ENCODE results near the gene ZNF776.
A peak's percentile ranks its signal among the peaks of the same experiment; 100 is the strongest.
"Not testable (repeated sequence)": the region's sequence is repeated elsewhere in the genome, so short reads cannot be mapped to it uniquely, and the experiment has no call there.

Gene ZNF776

GRCh38 chr19:57746580-57747471, at the start of gene ZNF776:
Gene ZNF776, plus strand, starts transcription at chr19:57746815. Its CDS starts 244 bp downstream, at chr19:57747059.
- peak; percentile 98 for DNase-seq

GRCh38 chr19:57701625-57702024, 45.0 kb upstream of the ZNF776 start:
- DNase-seq = no peak

- no peak for DNase-seq
Observed at GRCh38 chr19:57706346-57706745, 40.3 kb upstream of the ZNF776 start.

GRCh38 chr19:57708641-57709361, 37.8 kb upstream of the ZNF776 start, which contains the start of gene ZNF154:
Gene ZNF154, minus strand, starts transcription at chr19:57709204. Its CDS starts 233 bp downstream, at chr19:57708971.
- no peak for DNase-seq

GRCh38 chr19:57709616-57710015, 37.0 kb upstream of the ZNF776 start:
- no peak for DNase-seq

- DNase-seq = no peak
Observed at GRCh38 chr19:57712222-57712621, 34.4 kb upstream of the ZNF776 start.

- no peak for DNase-seq
Observed at GRCh38 chr19:57719424-57719823, 27.2 kb upstream of the ZNF776 start.

GRCh38 chr19:57719901-57720519, 26.6 kb upstream of the ZNF776 start:
- no peak for DNase-seq

GRCh38 chr19:57720878-57721277, 25.7 kb upstream of the ZNF776 start:
- no peak for DNase-seq

GRCh38 chr19:57738320-57738719, 8.3 kb upstream of the ZNF776 start:
- DNase-seq = not testable (repeated sequence)

GRCh38 chr19:57738770-57739169, 7.8 kb upstream of the ZNF776 start:
- DNase-seq = not testable (repeated sequence)

- no peak for DNase-seq
Observed at GRCh38 chr19:57747472-57747807, 825 bp downstream of the ZNF776 start.

GRCh38 chr19:57748029-57748428, 1.4 kb downstream of the ZNF776 start:
- DNase-seq = no peak

- no peak for DNase-seq
Observed at GRCh38 chr19:57754091-57754673, 7.6 kb downstream of the ZNF776 start.

- no peak for DNase-seq
Observed at GRCh38 chr19:57755031-57755430, 8.4 kb downstream of the ZNF776 start.

- DNase-seq = no peak
Observed at GRCh38 chr19:57757941-57758340, 11.3 kb downstream of the ZNF776 start.

GRCh38 chr19:57759096-57759495, 12.5 kb downstream of the ZNF776 start:
- DNase-seq = no peak

GRCh38 chr19:57769345-57770131, 22.9 kb downstream of the ZNF776 start, which contains the start of gene ZNF586:
Gene ZNF586, plus strand, starts transcription at chr19:57769676. Its CDS starts 167 bp downstream, at chr19:57769843.
- DNase-seq = peak; percentile 98

GRCh38 chr19:57771417-57771816, 24.8 kb downstream of the ZNF776 start:
- peak; percentile 78 for DNase-seq

- no peak for DNase-seq
Observed at GRCh38 chr19:57773488-57773887, 26.9 kb downstream of the ZNF776 start.

- no peak for DNase-seq
Observed at GRCh38 chr19:57776764-57777296, 30.2 kb downstream of the ZNF776 start.

GRCh38 chr19:57778336-57778735, 31.7 kb downstream of the ZNF776 start:
- DNase-seq = no peak

Data from MV-4-11 (cell line).